GM13977 (cell line): ENCODE measurements around the gene GSTM2.

Source experiments
- DNase-seq: peaks from one replicate; pipeline ENCODE4 v3.0.0; 2012; ENCODE audit warnings: low spot score
- CTCF ChIP-seq: IDR thresholded peaks from 2 replicates; pipeline ENCODE4 v1.5.1; 2012; ENCODE audit warnings: mild to moderate bottlenecking, control low read depth; ENCODE audit not compliant: insufficient read depth; ENCODE audit errors: extremely low read depth, missing control alignments
- in situ Hi-C: fragments of 300-500 bp; cut with MboI; formaldehyde crosslinking; loops from one replicate; pipeline ENCODE4 v1.12.0; 2022; ENCODE audit warnings: low sequenced_read_pairs, low pct_unique_long_range_greater_than_20kb, mixed read lengths, inconsistent platforms; ENCODE audit not compliant: unreplicated experiment

Gene GSTM2

GRCh38 chr1:109630081-109630897 lies 37.6 kb upstream of the GSTM2 start:
- in situ Hi-C loops = loop anchor here (5.0 kb wide), 1 partner anchor 83 kb away; the partner anchor contains the start of gene GNAI3

GRCh38 chr1:109630898-109631512 lies 36.9 kb upstream of the GSTM2 start:
- in situ Hi-C loops = loop anchor here (5.0 kb wide), 1 partner anchor 84 kb away; the partner anchor contains the start of gene GNAI3
- TF ChIP-seq CTCF = peak; percentile 3
- DNase-seq = no peak

More at GRCh38 chr1:109630081-109630897, 37.6 kb upstream of the GSTM2 start:
- DNase-seq = no peak
- TF ChIP-seq CTCF = peak; percentile 40

- DNase-seq = no peak
- TF ChIP-seq CTCF = no peak
- in situ Hi-C loops = loop anchor here (5.0 kb wide), 1 partner anchor 85 kb away; the partner anchor contains the start of gene GNAI3
Observed at GRCh38 chr1:109631513-109632505, 36.0 kb upstream of the GSTM2 start.

- no peak for TF ChIP-seq CTCF
- in situ Hi-C loops = loop anchor here (5.0 kb wide), 1 partner anchor 86 kb away; the partner anchor contains the start of gene GNAI3
- no peak for DNase-seq
Observed at GRCh38 chr1:109632671-109633346, 35.0 kb upstream of the GSTM2 start.

GRCh38 chr1:109634292-109634691 lies 33.6 kb upstream of the GSTM2 start:
- DNase-seq = no peak
- no peak for TF ChIP-seq CTCF
- in situ Hi-C loops = loop anchor here (5.0 kb wide), 1 partner anchor 87 kb away; the partner anchor contains the start of gene GNAI3
